ENCODE data around the gene PLEKHJ1. TPM values are rescaled to one million over a fixed set of nuclear protein-coding genes. Genes with fewer than 3 reads are reported as not detected.

PLEKHJ1 gene
- total and polyA plus RNA-seq, 7 donors: 40.7 to 255 (median 57.3) TPM

- Histone ChIP-seq H3K27me3 (peaks cover 0 to under 1% (median 0%) of the 10 kb centered on the region in 3 donors), H3K4me1 (no peaks in the 10 kb centered on the region), H3K9me3 (no peaks in the 10 kb centered on the region), H3K4me3 (no peak overlapping the region), H3K27ac (no peak overlapping the region), H3K36me3 (no peaks in the 10 kb centered on the region)
- no peak for DNase-seq
- TF ChIP-seq POLR2AphosphoS5 (IDR thresholded peaks at IDR 0.05) (no peak), EP300 (IDR thresholded peaks at IDR 0.05) (no peak), POLR2A (IDR thresholded peaks at IDR 0.05) (no peak)
- TF ChIP-seq, protein P1, sequence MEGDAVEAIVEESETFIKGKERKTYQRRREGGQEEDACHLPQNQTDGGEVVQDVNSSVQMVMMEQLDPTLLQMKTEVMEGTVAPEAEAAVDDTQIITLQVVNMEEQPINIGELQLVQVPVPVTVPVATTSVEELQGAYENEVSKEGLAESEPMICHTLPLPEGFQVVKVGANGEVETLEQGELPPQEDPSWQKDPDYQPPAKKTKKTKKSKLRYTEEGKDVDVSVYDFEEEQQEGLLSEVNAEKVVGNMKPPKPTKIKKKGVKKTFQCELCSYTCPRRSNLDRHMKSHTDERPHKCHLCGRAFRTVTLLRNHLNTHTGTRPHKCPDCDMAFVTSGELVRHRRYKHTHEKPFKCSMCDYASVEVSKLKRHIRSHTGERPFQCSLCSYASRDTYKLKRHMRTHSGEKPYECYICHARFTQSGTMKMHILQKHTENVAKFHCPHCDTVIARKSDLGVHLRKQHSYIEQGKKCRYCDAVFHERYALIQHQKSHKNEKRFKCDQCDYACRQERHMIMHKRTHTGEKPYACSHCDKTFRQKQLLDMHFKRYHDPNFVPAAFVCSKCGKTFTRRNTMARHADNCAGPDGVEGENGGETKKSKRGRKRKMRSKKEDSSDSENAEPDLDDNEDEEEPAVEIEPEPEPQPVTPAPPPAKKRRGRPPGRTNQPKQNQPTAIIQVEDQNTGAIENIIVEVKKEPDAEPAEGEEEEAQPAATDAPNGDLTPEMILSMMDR (IDR thresholded peaks at IDR 0.05): no peak
- WGBS, 2 donors: 86 to 88% methylated on average over 5 of the region's 5 CpGs
- intact Hi-C loops (cut with DNase I): no loop called here
Measured at GRCh38 chr19:2259336-2259735, 23.2 kb upstream of the PLEKHJ1 start.

- intact Hi-C loops (cut with DNase I): no loop called here
- H3K27ac ChIP-seq: no peak within 1 kb of the TSS
- 61 to 74% methylated on average over 24 of the region's 24 CpGs for WGBS, 2 donors
- no peaks in the 10 kb centered on the region for H3K36me3 ChIP-seq
- H3K9me3 ChIP-seq: no peaks in the 10 kb centered on the region
- H3K4me3 ChIP-seq: no peak within 1 kb of the TSS
- peaks cover 0 to 28% (median 26%) of the 10 kb centered on the region in 4 donors for H3K4me1 ChIP-seq
- TF ChIP-seq POLR2AphosphoS5 (IDR thresholded peaks at IDR 0.05) (no peak), POLR2A (IDR thresholded peaks at IDR 0.05) (no peak), EP300 (IDR thresholded peaks at IDR 0.05) (no peak)
- peaks cover 29 to 32% (median 32%) of the 10 kb centered on the region in 3 donors for H3K27me3 ChIP-seq
- no peak for DNase-seq
Measured at GRCh38 chr19:2255982-2256685, 20.0 kb upstream of the PLEKHJ1 start, which contains the start of gene JSRP1. Gene JSRP1, minus strand, starts transcription at chr19:2256417. Its CDS starts 1,103 bp downstream, at chr19:2255314.

- H3K36me3 ChIP-seq: no peaks in the 10 kb centered on the region
- peaks cover 0 to 37% (median 35%) of the 10 kb centered on the region in 4 donors for H3K4me1 ChIP-seq
- no peaks in the 10 kb centered on the region for H3K9me3 ChIP-seq
- no peak overlapping the region for H3K4me3 ChIP-seq
- WGBS, 2 donors: 91 to 93% methylated on average over 16 of the region's 16 CpGs
- intact Hi-C loops (cut with DNase I): no loop called here
- no peak overlapping the region for H3K27ac ChIP-seq
- H3K27me3 ChIP-seq: peaks cover 37 to 41% (median 40%) of the 10 kb centered on the region in 3 donors
- no peak for DNase-seq
- no peak for TF ChIP-seq POLR2AphosphoS5 (IDR thresholded peaks at IDR 0.05)
- TF ChIP-seq, protein P1 (IDR thresholded peaks at IDR 0.05): no peak
- TF ChIP-seq POLR2A (IDR thresholded peaks at IDR 0.05): no peak
- TF ChIP-seq EP300 (IDR thresholded peaks at IDR 0.05): no peak
Measured at GRCh38 chr19:2255112-2255845, 19.1 kb upstream of the PLEKHJ1 start.

- no peaks in the 10 kb centered on the region for H3K9me3 ChIP-seq
- H3K4me3 ChIP-seq: no peak overlapping the region
- peaks cover 0 to 42% (median 37%) of the 10 kb centered on the region in 4 donors for H3K4me1 ChIP-seq
- WGBS, 2 donors: 61 to 75% methylated on average over 20 of the region's 20 CpGs
- no peak for DNase-seq
- TF ChIP-seq POLR2A (IDR thresholded peaks at IDR 0.05): no peak
- no peak for TF ChIP-seq EP300 (IDR thresholded peaks at IDR 0.05)
- TF ChIP-seq, protein P1 (IDR thresholded peaks at IDR 0.05): no peak
- no peak for TF ChIP-seq POLR2AphosphoS5 (IDR thresholded peaks at IDR 0.05)
- no peak overlapping the region for H3K27ac ChIP-seq
- intact Hi-C loops (cut with DNase I): no loop called here
- peaks cover 0 to 1% (median 0%) of the 10 kb centered on the region in 4 donors for H3K36me3 ChIP-seq
- peaks cover 47 to 51% (median 48%) of the 10 kb centered on the region in 3 donors for H3K27me3 ChIP-seq
Measured at GRCh38 chr19:2254064-2254872, 18.1 kb upstream of the PLEKHJ1 start.

Data from sigmoid colon (tissue), 7 donors.